ENCODE results near the gene TNFAIP3.
"Not testable (repeated sequence)": the region's sequence is repeated elsewhere in the genome, so short reads cannot be mapped to it uniquely, and the experiment has no call there.

The TNFAIP3 gene

GRCh38 chr6:137893181-137893580 lies 26.1 kb downstream of the TNFAIP3 start:
- Mint-ChIP-seq H3K4me3 (no peak overlapping the region), H3K27ac (no peak overlapping the region), H3K9me3 (peaks cover 27% of the 10 kb centered on the region), H3K27me3 (ENCODE audit: low read depth, poor library complexity) (peaks cover 2% of the 10 kb centered on the region), H3K36me3 (ENCODE audit: low read depth) (peaks cover 13% of the 10 kb centered on the region), H3K4me1 (no peaks in the 10 kb centered on the region)
- TF ChIP-seq CTCF (IDR thresholded peaks at IDR 0.05): no peak
- no peak for DNase-seq

- peaks cover 22% of the 10 kb centered on the region for H3K9me3 Mint-ChIP-seq
- H3K27me3 Mint-ChIP-seq (ENCODE audit: low read depth, poor library complexity): peaks cover 2% of the 10 kb centered on the region
- no peak overlapping the region for H3K4me3 Mint-ChIP-seq
- no peaks in the 10 kb centered on the region for H3K4me1 Mint-ChIP-seq
- TF ChIP-seq CTCF (IDR thresholded peaks at IDR 0.05): no peak
- H3K27ac Mint-ChIP-seq: no peak overlapping the region
- DNase-seq: no peak
- H3K36me3 Mint-ChIP-seq (ENCODE audit: low read depth): peaks cover 9% of the 10 kb centered on the region
Observed at GRCh38 chr6:137893726-137894125, 26.7 kb downstream of the TNFAIP3 start.

GRCh38 chr6:137894378-137894777 lies 27.3 kb downstream of the TNFAIP3 start:
- not testable (repeated sequence) for H3K36me3 Mint-ChIP-seq (ENCODE audit: low read depth); DNase-seq; H3K27me3 Mint-ChIP-seq (ENCODE audit: low read depth, poor library complexity); H3K27ac Mint-ChIP-seq; H3K4me1 Mint-ChIP-seq; H3K4me3 Mint-ChIP-seq
- peaks cover 16% of the 10 kb centered on the region for H3K9me3 Mint-ChIP-seq

GRCh38 chr6:137894779-137895385 lies 27.8 kb downstream of the TNFAIP3 start:
- no peak for TF ChIP-seq CTCF (IDR thresholded peaks at IDR 0.05)
- Mint-ChIP-seq H3K36me3 (ENCODE audit: low read depth) (peaks cover 4% of the 10 kb centered on the region), H3K4me3 (no peak overlapping the region)

GRCh38 chr6:137896647-137897046 lies 29.6 kb downstream of the TNFAIP3 start:
- TF ChIP-seq CTCF (IDR thresholded peaks at IDR 0.05): no peak
- Mint-ChIP-seq H3K27me3 (ENCODE audit: low read depth, poor library complexity) (peaks cover 2% of the 10 kb centered on the region), H3K4me3 (no peak overlapping the region), H3K4me1 (no peaks in the 10 kb centered on the region), H3K27ac (no peak overlapping the region), H3K9me3 (peaks cover 6% of the 10 kb centered on the region), H3K36me3 (ENCODE audit: low read depth) (no peaks in the 10 kb centered on the region)
- no peak for DNase-seq

More at GRCh38 chr6:137894779-137895385, 27.8 kb downstream of the TNFAIP3 start:
- Mint-ChIP-seq H3K9me3 (peaks cover 13% of the 10 kb centered on the region), H3K27me3 (ENCODE audit: low read depth, poor library complexity) (peaks cover 2% of the 10 kb centered on the region), H3K27ac (no peak overlapping the region), H3K4me1 (no peaks in the 10 kb centered on the region)
- DNase-seq: no peak

- no peak for TF ChIP-seq CTCF (IDR thresholded peaks at IDR 0.05)
- no peak for DNase-seq
- no peaks in the 10 kb centered on the region for H3K36me3 Mint-ChIP-seq (ENCODE audit: low read depth)
- H3K27me3 Mint-ChIP-seq (ENCODE audit: low read depth, poor library complexity): no peaks in the 10 kb centered on the region
- H3K4me1 Mint-ChIP-seq: peaks cover 14% of the 10 kb centered on the region
- H3K27ac Mint-ChIP-seq: no peak overlapping the region
- H3K9me3 Mint-ChIP-seq: peaks cover 3% of the 10 kb centered on the region
- H3K4me3 Mint-ChIP-seq: no peak overlapping the region
Observed at GRCh38 chr6:137900815-137901214, 33.8 kb downstream of the TNFAIP3 start.
